NCI-H345 (cell line): ENCODE data around the gene ZBTB43.

Experiments
- DNase-seq: peaks from one replicate; lab custom pipeline; 2025; lab: John Stamatoyannopoulos, UW

The ZBTB43 gene

DNA sequence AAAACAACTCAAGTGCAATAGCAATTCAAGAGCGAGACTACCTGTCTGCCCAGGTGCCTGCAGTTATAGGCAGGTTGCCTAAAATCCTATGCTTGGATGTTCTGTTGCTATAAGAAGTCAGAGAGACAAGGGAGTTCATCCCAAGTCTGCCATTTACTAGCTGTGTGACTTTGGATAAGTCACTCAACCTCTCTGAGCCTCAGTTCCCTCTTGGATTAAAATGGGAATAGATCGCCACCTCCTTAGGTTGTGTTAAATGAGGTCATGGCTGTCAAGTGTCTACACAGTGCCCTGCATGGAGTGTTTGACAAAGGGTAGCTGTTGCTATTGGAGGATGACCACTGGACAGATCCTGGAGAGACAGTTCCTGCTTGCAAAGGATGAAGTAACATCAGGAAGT, 54.3 kb downstream of the ZBTB43 start:
- no peak for DNase-seq

DNA sequence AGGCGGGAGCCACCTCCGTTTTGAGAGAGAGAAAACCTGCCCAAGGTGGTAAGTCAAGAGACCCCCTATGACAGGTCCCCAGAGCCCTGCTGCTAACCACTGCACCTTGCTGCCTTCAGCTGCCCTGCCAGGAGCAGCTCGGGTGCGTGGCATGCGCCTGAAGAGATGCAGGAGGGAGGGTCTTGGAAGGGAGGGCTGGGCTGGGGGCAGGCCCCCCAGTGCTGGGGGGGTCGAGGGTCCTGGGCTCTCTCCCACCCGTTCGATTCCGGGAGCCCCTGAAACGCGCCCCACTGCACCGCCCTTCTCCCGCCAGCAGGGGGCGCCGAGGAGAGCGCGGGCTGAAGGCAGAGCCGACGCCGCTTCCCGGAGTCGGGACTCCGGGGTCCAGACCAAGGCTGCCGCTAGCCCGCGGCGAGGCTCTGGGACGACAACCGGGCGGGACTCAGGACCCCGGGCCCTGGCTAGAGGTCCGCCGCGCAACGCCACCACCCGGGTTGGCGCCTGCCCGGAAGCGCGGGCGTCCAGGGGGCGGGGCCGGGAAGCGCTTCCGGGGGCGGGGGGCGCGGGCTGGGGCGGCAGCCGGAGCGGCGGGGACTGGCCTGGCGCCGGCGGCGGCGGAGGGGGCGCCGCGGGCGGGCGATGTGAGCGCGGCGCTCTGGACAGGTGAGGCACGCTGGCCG, 55.4 kb downstream of the ZBTB43 start, which contains the start of gene ZBTB34:
Gene ZBTB34 (plus strand): TSS at position 563 of the 680 bp plus-strand sequence. CDS start 18,761 bp downstream, outside the sequence.
- DNase-seq = peak; percentile 77

DNA sequence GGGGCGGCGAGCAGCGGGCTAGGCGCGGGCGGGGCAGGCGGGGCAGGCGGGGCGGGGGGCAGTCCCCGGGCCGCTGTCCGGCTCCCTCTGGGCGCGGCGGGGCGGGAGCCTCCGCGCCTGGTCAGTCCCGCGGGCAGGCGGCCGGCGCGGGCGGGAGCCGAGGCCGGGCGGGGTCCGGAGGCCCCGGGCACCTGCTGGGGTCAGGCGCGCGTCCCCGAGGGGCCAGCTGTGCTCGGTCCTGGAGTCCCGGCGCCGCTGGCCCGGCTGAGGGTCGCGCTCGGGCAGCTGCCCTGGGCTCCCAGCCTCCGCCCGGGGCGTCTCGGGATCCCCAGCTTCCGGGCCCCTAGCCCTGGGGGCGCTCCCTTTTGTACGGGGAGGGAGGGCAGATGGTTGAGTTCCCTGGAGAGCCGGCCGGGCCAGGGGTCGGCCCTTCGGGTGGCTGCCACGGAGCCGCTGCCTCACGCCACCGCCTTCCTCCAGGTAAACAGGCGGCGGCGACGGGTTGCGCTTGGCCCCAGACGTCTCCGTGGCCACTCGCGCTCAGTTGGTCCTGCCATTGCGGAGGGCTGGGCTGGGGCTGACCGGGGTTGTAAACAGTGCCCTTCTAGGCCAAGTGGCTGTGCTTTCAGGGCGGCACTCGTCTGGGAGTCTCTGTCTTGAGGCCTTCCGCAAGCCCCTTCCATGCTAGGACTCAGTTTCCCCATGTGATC, 56.1 kb downstream of the ZBTB43 start:
- no peak for DNase-seq

DNA sequence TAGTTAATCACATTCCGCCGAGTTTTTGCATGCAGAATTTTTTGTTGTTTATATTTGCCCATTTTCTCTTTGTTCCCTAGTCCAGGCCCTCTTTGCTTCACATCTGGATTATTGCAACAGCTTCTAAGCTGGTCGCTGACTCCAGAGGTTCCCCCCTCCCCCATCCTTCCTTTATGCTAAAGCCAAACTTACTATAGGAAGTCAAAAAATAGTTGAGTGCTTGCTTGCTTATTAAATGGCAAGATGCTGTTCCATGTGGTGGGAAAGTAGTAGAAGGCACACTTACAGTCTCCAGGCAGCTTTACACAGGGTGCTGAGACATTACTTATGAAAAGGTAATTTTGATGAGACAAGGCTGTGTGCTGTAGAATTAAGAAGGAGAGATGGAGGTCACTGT, 56.9 kb downstream of the ZBTB43 start:
- DNase-seq = no peak

DNA sequence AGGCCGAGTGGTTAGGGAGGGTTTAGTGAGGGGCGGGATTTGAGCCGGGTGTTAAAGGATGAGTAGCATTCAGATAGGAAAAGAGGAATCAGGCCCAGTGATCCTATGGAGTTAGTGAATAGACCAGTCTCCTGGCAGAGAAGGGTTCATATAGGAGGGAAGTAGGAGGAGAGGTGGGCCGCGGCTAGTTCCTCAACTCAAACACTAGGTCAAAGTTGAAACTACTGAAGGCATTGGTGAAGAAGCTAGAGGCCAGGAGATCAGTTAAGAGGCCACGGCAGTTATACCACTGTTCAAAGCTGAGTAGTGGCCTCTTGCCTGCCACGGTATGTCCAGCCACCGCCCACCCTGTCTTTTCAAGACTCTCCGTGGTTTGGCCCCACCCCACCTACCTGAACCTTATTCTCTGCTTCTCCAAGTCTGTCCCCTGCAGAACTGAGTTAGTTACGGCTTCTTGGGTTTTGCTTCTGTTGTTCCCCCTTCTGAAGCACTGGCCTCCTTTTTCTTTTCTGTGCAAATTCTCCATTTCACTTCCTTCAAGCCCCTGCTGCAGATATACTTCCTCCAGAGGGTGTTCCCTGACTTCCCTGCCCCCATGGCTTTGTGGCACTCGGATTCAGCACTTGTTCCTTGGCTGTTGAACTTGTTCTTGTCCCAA, 57.4 kb downstream of the ZBTB43 start:
- no peak for DNase-seq

DNA sequence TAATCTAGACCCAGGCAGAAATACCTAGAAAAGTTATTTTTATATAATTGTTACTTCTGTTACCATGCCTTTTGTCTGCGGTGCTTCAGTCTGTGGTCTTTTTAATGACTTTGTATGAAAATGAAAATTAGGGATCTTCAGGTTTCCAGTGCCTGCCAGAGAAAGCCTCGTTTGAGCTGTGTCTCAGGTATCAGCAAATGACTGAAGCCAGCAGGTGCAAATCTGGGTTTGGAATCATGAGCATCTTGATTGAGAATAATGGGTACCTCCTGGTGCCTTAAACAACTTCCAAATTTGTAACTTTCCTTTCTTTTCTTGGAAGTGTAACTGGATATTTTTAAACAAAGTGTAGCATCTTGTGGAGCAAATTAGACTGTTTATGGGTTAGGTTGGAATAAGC, 59.9 kb downstream of the ZBTB43 start:
- no peak for DNase-seq

DNA sequence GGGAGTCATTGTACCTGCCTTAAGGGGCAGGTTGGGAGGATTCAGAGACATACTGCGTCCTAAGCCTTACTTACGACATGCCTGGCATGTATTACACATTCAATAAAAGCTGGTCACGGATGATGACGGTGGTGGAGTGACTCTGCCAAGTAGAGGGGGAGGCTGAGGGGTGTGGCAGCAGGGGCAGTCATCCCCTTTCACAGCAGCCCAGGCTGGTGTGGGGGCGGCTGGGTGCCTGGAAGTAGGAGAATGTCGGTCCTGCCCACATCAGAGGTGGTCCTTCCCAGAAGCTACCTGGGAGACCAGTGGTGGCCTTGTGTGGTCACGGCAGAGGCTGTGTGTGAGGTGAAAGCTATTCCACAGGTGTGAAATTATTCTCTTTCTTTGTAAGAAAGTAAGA, 64.5 kb downstream of the ZBTB43 start:
- DNase-seq = no peak

DNA sequence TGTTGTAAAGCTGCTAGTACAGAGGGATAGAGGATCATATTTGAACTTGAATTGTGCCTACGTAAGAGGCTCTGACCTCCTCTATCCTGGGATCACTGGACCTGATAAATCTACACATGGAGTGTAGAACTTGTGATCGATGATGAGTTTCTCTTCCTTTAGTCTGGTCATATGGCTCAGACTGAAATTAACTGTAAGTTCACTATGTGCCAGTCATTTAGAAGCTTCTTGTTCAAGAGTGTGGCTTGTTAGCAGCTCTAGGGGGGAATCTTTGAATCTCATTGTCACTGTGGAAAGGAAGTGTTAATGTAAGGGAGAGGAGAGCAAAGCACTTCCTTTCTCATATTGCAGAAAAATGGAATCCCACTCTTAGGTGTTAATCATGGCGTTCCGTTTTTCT, 67.7 kb downstream of the ZBTB43 start:
- no peak for DNase-seq

DNA sequence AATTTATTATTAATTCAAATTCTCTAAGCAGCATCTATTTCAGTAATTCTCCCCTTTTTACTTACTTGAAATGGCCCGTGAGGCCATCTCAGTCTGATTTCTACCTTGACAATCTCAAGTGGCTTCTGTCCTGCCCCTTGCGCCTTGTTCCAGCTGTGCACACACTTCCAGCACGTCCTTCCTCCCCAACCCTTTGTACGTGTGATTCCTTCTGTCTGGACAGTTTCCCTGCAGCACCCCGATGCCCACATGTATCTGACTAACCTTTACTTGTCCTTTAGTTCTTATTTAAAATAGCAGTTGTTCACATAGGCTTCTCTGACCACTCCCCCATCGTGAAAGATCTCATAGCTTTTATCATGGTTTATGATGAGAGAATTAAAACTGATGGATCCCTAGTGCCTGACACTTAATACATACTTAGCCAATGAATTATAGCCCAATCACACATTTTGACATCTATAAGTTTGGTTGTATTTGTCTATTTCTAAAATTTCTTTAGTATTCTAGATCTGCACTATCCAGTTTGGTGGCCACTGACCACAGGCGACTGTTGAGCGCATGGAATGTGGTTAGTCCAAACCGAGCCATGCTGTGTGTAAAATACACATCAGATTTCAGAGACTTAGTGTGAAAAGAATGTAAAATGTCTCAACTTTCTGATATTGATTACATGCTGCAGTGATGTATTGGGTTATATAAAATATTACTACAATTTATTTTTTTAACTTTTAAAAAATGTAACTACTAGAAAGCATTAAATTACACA, 69.9 kb downstream of the ZBTB43 start:
- no peak for DNase-seq

DNA sequence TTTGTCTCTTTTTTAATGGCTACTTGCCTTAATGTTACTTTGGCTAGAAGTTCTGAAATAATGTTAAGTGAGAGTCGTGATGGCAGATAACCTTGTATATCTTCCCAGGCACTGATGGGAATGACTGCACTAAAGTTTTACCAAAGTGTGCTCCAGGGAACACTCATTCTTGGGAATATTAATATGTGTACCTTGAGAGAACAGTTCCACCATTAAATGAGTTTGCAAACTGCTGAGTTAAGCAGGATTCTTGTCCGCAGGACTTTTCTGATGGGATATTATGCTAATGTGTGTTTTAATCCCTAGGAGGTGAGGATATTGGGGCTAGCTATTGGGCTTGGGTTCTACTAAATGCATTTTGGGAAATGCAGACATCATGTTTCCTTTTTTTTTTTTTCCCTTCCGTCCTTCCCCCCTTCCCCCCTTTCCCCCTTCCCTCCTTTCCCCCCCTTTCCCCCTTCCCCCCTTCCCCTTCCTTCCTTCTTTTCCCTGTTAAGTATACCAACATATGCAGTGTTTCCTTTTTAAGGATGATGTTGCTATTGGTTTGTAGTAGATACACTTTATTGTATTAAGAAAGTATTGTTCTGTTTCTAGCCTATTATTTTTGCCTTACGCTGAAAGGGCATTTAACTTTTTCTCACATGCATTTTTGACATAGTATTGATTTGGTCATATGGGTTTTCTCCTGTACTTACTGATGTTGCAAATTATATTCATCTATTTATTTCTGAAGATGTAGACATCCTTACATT, 71.1 kb downstream of the ZBTB43 start:
- no peak for DNase-seq

DNA sequence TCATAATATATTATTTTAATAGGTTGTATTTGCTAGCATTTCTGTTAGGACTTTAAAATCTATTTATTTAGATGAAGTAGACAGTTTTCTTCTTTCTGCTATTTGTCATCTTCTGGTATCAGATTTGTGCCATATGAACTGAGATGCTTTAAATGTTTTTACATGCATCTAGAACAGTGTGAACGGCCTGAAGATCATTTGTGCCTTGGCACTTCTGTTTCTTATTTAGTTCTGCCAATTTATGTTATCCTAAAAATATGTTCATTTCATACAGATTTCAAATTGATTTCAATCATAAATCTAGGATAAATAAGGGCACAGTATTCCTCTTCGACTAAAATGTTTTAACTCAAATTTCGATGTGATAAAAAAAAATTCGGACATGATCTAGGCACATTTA, 71.7 kb downstream of the ZBTB43 start:
- no peak for DNase-seq

DNA sequence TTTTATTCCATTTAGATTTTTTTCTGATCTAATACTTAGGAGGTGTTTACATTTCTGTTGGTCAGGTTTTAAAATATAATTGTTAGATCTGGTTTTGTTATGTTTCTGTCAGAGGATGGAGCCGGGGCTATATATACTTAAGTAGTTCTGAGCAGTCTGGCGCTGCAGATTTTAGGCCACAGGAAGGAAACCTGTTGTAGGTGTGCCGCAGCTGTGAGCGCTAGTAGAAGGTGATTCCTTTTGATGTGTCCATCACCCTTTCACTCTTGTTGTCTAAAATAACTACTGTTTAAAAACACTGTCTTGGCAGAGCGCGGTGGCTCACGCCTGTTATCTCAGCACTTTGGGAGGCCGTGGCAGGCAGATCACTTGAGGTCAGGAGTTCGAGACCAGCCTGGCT, 72.6 kb downstream of the ZBTB43 start:
- no peak for DNase-seq

DNA sequence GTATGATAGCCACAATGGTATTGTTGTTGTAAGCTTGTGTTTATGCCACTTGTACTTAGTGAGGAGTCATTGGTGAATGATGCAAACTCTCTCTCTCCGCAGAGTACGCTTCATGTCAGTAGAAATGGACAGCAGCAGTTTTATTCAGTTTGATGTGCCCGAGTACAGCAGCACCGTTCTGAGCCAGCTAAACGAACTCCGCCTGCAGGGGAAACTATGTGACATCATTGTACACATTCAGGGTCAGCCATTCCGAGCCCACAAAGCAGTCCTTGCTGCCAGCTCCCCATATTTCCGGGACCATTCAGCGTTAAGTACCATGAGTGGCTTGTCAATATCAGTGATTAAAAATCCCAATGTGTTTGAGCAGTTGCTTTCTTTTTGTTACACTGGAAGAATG, 74.4 kb downstream of the ZBTB43 start:
- DNase-seq = no peak

DNA sequence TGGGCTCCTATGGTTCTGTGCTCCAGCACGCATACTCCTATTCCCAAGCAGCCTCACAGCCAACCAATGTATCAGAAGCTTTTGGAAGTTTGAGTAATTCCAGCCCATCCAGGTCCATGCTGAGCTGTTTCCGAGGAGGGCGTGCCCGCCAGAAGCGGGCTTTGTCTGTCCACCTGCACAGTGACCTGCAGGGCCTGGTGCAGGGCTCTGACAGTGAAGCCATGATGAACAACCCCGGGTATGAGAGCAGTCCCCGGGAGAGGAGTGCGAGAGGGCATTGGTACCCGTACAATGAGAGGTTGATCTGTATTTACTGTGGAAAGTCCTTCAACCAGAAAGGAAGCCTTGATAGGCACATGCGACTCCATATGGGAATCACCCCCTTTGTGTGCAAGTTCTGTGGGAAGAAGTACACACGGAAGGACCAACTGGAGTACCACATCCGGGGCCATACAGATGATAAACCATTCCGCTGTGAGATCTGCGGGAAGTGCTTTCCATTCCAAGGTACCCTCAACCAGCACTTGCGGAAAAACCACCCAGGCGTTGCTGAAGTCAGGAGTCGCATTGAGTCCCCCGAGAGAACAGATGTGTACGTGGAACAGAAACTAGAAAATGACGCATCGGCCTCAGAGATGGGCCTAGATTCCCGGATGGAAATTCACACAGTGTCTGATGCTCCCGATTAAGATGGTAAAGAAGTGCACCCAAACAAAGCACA, 75.5 kb downstream of the ZBTB43 start:
- no peak for DNase-seq

DNA sequence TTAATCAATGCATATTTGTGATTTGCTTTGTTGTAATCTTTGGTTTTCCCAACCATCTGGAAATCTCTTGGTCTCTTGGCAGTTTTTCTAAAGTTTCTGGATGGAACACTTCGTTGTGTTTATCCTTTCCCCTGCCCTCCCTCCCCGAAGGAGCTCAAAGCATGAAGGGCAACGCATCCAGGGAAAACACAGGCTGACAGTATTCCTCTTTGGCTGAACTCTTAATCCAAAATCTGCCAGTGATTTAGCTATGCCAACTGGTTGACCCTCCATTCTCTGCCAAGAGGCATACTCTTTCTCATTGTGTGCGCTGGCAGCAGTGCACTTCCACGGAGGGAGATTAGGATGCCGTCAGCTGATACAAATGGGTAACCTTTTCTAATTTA, 76.1 kb downstream of the ZBTB43 start:
- no peak for DNase-seq

DNA sequence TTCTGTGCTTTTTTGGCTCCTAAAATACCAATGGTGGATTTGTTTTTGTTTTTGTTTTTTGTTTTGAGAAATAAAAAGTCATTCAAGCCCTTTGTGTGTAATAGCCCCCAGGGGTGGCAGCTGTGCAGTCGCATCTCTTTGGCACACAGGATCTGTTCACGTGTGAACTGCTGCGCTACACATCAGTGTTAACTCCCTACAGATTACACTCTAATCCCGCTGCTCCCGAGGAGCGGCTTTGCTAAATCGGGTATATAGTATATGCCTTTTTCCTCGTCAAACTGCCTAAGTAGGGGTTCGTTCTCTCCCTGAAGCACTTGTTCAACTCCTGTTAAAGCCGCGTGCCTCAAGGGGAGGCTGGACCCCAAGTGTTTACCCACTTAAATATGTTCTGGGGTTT, 77.9 kb downstream of the ZBTB43 start:
- no peak for DNase-seq

DNA sequence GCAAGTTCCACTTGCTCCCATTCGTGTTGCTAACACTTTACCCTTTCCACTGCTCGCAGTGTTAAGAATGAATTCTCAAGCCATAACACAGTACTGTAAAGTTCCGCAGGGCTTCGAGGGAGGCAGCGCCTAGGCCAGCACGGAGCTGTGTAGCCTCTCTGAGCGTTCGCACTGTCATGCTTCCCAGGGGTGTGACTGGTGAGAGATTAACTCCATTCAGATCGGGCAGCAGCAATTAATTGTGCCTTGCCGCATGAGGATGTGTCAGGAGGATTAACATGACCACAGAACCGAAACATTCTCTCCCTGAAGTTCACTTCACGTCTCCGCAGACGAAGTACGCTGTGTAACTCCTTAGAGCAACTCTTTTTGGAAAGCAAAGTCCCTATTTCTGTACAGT, 78.8 kb downstream of the ZBTB43 start:
- DNase-seq = no peak

DNA sequence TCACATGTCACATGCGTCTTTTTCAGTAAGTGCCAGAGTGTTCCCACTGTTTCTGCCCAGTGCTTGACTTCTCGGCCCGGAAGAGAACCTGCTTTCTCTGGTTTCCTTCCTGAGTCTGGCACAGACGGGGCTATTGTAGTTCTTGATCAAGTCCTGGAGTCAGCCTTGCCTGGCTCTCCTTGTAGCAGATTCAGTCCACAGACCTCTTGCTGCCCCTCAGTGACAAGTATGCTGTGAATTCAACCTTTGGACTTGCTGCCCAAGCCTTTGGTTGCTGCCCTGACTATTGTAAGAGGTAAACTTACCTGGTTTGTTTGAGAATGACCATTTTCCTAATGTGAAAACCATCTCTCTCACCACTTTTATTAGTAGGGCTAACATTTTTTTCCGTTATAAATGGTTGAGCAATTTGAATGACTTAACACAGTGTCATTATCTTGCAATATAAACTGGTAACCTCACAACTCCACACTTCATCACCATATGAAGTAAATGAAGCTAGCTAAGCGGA, 80.3 kb downstream of the ZBTB43 start:
- DNase-seq = no peak

DNA sequence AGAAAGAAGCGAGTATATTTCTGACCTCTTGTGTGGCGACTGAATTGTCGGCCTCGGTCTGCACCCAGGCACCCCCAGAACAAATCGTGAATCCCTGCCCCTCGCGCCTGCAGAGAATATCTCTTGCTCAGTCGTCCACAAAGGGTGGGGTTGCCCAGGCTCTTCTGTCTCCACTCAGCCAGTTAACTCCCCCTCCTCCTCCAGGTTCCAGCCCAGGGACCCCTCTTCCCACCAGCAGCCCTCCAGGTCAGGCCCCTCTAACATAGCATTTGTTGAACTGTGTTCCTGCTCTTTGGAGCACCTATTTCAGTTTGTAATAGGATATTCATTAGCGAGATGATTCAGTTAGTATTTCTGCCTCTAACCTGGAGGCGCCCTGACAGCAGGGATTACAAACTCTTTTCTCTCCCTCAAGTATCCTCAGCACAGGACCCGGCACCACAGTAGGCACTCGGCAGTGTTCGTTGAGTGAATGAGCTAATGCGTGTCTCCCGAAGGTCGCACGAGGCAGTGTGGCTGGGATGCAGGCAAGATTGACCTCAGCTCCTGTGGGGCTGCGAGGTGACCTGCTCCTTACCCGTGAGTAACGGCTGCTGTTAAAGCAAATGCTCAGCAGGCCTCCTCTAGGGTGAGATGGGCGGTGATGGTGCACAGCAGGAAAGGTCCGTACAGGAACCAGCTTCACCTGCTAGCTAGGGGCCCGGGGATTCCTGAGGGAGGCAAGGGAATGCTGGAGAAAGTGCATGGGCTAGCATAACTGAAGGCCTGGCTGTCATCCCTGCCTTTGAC, 81.4 kb downstream of the ZBTB43 start:
- no peak for DNase-seq

DNA sequence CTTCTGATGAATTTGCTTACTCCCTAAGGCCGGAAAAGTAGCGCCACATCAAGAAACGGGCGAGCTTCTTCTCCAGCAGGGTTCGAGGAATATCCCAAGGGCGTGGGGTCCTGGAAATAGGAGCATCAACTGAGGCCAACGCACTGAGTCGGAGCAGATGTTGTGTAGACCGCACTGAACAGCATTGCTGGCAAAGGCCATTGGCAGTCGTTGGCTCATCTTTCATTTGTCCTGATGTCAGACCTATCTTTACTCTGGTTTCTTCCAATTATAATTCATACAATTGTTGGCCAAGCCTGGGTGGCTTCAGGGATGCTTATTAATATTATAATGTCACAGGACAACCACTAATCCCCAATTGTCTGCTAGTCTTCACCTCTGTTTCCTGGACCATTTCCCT, 82.1 kb downstream of the ZBTB43 start:
- no peak for DNase-seq
